GM13977 (cell line): ENCODE measurements around the gene IL1RAPL1.

Experiments
- DNase-seq: peaks from one replicate; pipeline ENCODE4 v3.0.0; 2012; ENCODE audit warnings: low spot score
- in situ Hi-C: fragments of 300-500 bp; cut with MboI; formaldehyde crosslinking; loops from one replicate; pipeline ENCODE4 v1.12.0; 2022; ENCODE audit warnings: low sequenced_read_pairs, low pct_unique_long_range_greater_than_20kb, mixed read lengths, inconsistent platforms; ENCODE audit not compliant: unreplicated experiment
- TF ChIP-seq, protein P1 (sequence below): IDR thresholded peaks from 2 replicates; pipeline ENCODE4 v1.5.1; 2012; ENCODE audit warnings: mild to moderate bottlenecking, control low read depth; ENCODE audit not compliant: insufficient read depth; ENCODE audit errors: extremely low read depth, missing control alignments

The IL1RAPL1 gene

DNA sequence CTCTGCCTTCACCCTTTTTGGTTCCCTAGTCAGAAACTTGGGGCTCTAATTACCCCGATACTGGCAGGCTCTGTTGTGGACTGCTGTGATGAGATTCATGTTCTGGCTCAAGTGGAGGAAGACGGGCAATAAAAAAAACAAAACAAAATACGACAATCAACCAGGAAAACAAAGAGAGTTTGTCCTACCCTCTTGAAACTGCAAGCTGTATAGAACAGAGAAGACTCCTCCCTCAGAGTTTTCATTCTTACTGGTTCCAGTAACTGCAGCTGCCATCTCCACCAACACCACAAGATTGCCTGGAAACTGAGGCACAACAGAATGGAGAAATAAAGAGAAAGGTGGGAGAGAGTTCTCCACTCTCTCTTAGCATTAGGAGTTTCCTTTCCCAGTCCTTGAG, 11.1 kb upstream of the IL1RAPL1 start:
- TF ChIP-seq, protein P1, sequence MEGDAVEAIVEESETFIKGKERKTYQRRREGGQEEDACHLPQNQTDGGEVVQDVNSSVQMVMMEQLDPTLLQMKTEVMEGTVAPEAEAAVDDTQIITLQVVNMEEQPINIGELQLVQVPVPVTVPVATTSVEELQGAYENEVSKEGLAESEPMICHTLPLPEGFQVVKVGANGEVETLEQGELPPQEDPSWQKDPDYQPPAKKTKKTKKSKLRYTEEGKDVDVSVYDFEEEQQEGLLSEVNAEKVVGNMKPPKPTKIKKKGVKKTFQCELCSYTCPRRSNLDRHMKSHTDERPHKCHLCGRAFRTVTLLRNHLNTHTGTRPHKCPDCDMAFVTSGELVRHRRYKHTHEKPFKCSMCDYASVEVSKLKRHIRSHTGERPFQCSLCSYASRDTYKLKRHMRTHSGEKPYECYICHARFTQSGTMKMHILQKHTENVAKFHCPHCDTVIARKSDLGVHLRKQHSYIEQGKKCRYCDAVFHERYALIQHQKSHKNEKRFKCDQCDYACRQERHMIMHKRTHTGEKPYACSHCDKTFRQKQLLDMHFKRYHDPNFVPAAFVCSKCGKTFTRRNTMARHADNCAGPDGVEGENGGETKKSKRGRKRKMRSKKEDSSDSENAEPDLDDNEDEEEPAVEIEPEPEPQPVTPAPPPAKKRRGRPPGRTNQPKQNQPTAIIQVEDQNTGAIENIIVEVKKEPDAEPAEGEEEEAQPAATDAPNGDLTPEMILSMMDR: no peak
- in situ Hi-C loops: no loop called here
- DNase-seq: no peak

DNA sequence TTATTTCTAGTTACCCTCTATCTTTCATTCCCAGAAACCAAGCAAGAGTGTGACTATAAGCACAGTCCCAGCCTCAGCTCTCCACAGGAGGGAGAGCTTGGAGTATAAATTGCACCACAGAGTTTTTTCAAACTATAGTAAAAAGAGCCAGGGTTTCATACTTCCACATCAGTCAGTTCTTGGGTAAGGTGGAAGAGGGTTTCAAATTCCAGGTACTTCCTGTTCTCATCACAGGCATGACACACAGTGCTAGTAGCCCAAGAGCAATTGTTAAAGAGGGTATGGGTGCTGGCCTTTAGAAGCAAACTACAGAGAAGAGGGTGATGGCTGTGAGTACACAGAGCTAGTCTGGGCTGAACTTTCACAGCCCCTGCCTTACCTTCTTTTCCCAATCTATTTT, 5.7 kb upstream of the IL1RAPL1 start:
- DNase-seq: no peak
- in situ Hi-C loops: no loop called here
- TF ChIP-seq, protein P1: no peak

DNA sequence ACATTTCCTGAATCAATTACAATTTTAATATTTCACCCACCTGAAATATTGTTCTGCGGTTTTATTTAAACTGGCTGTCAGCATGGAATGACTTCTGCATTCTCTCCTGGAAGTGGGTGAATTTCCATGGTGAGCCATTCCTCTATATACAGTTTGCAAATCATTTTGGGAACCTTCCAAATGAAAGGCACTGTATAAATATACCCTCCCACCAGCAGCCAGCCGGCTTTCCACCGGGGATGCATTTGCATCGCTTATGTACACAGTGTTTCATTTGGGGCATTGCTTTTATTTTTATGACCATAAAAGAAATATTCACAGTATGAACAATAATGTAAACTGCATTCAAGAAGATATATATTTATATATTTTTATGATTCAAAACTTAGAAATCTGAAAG, 4.7 kb upstream of the IL1RAPL1 start:
- in situ Hi-C loops: no loop called here
- DNase-seq: no peak
- TF ChIP-seq, protein P1: no peak

DNA sequence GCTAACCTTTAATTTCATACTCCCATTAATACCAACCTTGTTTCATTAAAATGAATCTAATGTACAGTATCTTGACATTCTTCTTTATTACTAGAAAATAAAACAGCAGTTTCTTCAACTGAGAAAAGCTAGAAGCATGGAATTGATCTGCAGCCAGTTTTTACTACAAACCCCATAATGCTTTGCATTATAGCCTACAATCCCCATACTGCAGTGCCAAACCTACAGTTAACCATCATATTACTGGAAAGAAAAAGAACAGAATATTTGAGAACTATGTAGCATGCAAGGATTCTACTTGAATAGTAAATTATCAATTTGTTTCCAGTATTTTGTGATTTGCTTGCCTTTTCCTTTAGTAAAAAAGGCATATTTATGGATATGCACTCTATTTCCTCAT, 3.2 kb upstream of the IL1RAPL1 start:
- TF ChIP-seq, protein P1: no peak
- DNase-seq: no peak
- in situ Hi-C loops: no loop called here

DNA sequence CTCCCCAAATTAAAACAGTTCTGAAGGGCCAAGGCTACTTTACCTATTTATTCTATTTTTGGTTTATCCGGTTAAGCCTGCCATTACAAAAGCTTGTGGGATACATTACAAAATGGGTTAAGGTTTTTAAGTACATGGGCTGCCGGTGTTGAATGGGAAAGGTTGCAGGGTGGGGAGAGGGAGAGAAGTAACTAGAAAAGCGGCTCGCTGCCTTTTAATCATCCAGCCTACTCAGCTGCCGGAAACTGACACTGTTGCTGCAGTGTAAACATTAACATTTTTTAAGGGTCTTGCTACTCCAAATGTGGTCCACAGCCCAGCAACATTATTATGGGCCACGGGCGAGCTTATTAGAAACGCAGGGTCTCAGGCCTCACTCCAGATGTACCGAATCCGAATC, 1.5 kb upstream of the IL1RAPL1 start:
- TF ChIP-seq, protein P1: no peak
- in situ Hi-C loops: no loop called here
- DNase-seq: no peak

DNA sequence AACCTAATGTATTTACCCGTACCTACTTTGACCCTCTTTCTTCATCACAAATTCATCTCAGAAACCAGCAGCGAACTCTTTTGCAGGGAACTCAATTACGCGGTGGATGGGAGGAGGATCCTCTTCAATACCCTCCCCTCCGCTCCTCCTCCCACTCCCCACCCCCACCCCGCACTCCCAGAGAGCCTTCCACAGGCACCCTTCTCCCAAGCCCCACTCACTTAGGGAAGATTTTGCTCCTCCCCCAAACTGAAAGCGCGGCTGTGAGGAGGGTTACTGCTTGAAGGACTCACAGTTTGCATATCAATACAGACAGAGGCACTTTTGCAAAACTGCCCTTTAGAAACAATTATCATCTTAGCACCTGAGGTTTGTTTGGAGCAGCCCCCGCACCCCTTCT, 960 bp upstream of the IL1RAPL1 start:
- TF ChIP-seq, protein P1: no peak
- no peak for DNase-seq
- in situ Hi-C loops: no loop called here

DNA sequence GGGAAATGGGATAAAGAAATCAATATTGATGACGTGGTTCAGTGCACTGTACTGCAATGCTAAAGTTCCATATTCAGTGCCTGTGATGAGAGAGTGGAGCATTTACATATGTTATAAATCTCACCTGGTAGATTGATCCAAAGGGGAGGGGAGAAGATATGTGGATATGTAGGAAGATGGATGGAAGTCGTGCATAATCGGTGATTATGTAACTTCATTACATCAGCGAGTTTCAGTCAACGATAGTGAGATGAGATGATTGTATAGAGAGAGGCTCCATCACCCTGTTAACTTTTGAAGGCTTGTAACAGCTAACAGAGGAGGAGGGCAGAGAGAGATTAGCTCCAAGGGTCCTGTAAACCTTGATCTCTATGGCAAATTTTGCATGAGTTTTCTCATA, 1.8 kb downstream of the IL1RAPL1 start:
- TF ChIP-seq, protein P1: no peak

More for the DNA sequence above, 1.8 kb downstream of the IL1RAPL1 start:
- in situ Hi-C loops: no loop called here
- DNase-seq: no peak
